A549 (cell line): ENCODE measurements around the gene TBC1D19. TPM values are rescaled to one million over a fixed set of nuclear protein-coding genes. Genes with fewer than 3 reads are reported as not detected.

Source experiments
- ATAC-seq, 2 experiments: fragments of 200-7000 bp in 1 of 2; fragments of >200 bp in 1 of 2; cut with Nextera tagmentation in 1 of 2; cut with Tn5 transposase in 1 of 2; 3 replicates each; pipeline versions ENCODE4 v1.8.0 to v1.9.1; 2018 to 2020; ENCODE audit warnings: mild to moderate bottlenecking in 1 of 2, moderate library complexity in 1 of 2
- CTCF ChIA-PET: fragments of 300-600 bp; sonication (Branson Sonifier 250); formaldehyde crosslinking; extraction: SDS; loops from one replicate; lab custom pipeline; 2021; ENCODE audit warnings: antibody characterized with exemption, inconsistent platforms; lab: Yijun Ruan, JAX
- POLR2A ChIA-PET: fragments of 350-600 bp; formaldehyde crosslinking; extraction: SDS; loops from one replicate; lab custom pipeline; 2021; ENCODE audit warnings: antibody characterized with exemption, inconsistent platforms; lab: Yijun Ruan, JAX
- DNase-seq, 2 experiments: peaks; one replicate each; pipeline versions ENCODE4 v3.0.0 to v3.0.0-alpha.2; 2011 to 2016; ENCODE audit warnings: low read depth in 1 of 2, low spot score in 1 of 2
- FAIRE-seq: peaks from 2 replicates; lab custom pipeline; 2011; peaks lifted over from hg19 to GRCh38; lab: Jason Lieb, UNC
- H3K27ac ChIP-seq, 2 experiments: fragments of >200 bp; sonication (Bioruptor Twin); formaldehyde crosslinking; 3 replicates each; pipeline ENCODE4 v1.5.1; 2016 to 2017
- H3K4me1 ChIP-seq: fragments of >200 bp; sonication (Bioruptor Twin); formaldehyde crosslinking; 3 replicates; pipeline ENCODE4 v1.6.1; 2016
- H3K4me2 ChIP-seq: fragments of >200 bp; sonication (Bioruptor Twin); formaldehyde crosslinking; 3 replicates; pipeline ENCODE4 v1.6.1; 2016
- H3K4me3 ChIP-seq: fragments of >200 bp; sonication (Bioruptor Twin); formaldehyde crosslinking; 3 replicates; pipeline ENCODE4 v1.5.1; 2016
- H3K9me3 ChIP-seq: fragments of >200 bp; sonication (Bioruptor Twin); formaldehyde crosslinking; 3 replicates; pipeline ENCODE4 v1.6.1; 2016
- ATOH8 ChIP-seq: fragments of 250-450 bp; sonication (Bioruptor Pico); IDR thresholded peaks from 2 replicates; pipeline ENCODE4 v1.5.0; 2020; ENCODE audit warnings: low read depth, mild to moderate bottlenecking, moderate library complexity
- CBX2 ChIP-seq: fragments of 200-600 bp; sonication (generic); IDR thresholded peaks from 2 replicates; pipeline ENCODE4 v1.6.1; 2016; ENCODE audit warnings: low read depth, mild to moderate bottlenecking, borderline replicate concordance
- CEBPB ChIP-seq, 2 experiments: fragments of >200 bp in 1 of 2; sonication (Bioruptor Twin) in 1 of 2; formaldehyde crosslinking in 1 of 2; IDR thresholded peaks; 2 replicates each; pipeline ENCODE4 v1.6.1; 2012 to 2016
- CHD4 ChIP-seq: fragments of 200-600 bp; sonication (generic); IDR thresholded peaks from 2 replicates; pipeline ENCODE4 v1.6.1; 2016; ENCODE audit warnings: antibody characterized with exemption, mild to moderate bottlenecking, borderline replicate concordance
- E2F6 ChIP-seq: IDR thresholded peaks from 2 replicates; pipeline ENCODE4 v1.6.1; 2012; ENCODE audit warnings: low read depth, borderline replicate concordance
- EHMT2 ChIP-seq: fragments of 200-600 bp; sonication (generic); IDR thresholded peaks from 2 replicates; pipeline ENCODE4 v1.6.1; 2016; ENCODE audit warnings: antibody characterized with exemption, low read depth, mild to moderate bottlenecking, moderate library complexity
- ESRRA ChIP-seq: fragments of 150-350 bp; IDR thresholded peaks from 2 replicates; pipeline ENCODE4 v1.6.1; 2014; ENCODE audit warnings: mild to moderate bottlenecking, low read length, borderline replicate concordance
- FOSB ChIP-seq: fragments of 250-450 bp; sonication (Bioruptor Pico); IDR thresholded peaks from 2 replicates; pipeline ENCODE4 v1.5.0; 2020; ENCODE audit warnings: mild to moderate bottlenecking, moderate library complexity
- FOXS1 ChIP-seq: fragments of 250-450 bp; sonication (Bioruptor Pico); IDR thresholded peaks from 2 replicates; pipeline ENCODE4 v1.5.0; 2020; ENCODE audit warnings: mild to moderate bottlenecking, moderate library complexity
- HES2 ChIP-seq: fragments of >200 bp; sonication (Bioruptor Twin); formaldehyde crosslinking; IDR thresholded peaks from 2 replicates; pipeline ENCODE4 v1.6.1; 2016
- HMGXB4 ChIP-seq: fragments of 250-450 bp; sonication (Bioruptor Pico); IDR thresholded peaks from 2 replicates; pipeline ENCODE4 v1.5.0; 2021; ENCODE audit warnings: mild to moderate bottlenecking, moderate library complexity, borderline replicate concordance
- HOXA7 ChIP-seq: fragments of 250-450 bp; sonication (Bioruptor Pico); IDR thresholded peaks from 2 replicates; pipeline ENCODE4 v1.5.0; 2020; ENCODE audit warnings: mild to moderate bottlenecking, moderate library complexity
- KDM1A ChIP-seq: fragments of 200-600 bp; sonication (generic); IDR thresholded peaks from 2 replicates; pipeline ENCODE4 v1.6.1; 2016; ENCODE audit warnings: low read depth, mild to moderate bottlenecking
- MAFK ChIP-seq: fragments of 450-650 bp; IDR thresholded peaks from 2 replicates; pipeline ENCODE4 v1.6.1; 2014; ENCODE audit not compliant: partially characterized antibody
- MAZ ChIP-seq: fragments of 150-350 bp; IDR thresholded peaks from 2 replicates; pipeline ENCODE4 v1.6.1; 2014; ENCODE audit warnings: antibody characterized with exemption, low read depth, low read length, borderline replicate concordance
- NFE2L2 ChIP-seq: fragments of 150-350 bp; conservative IDR thresholded peaks from 2 replicates; pipeline ENCODE4 v1.6.1; 2014; ENCODE audit warnings: low read length
- NPAS2 ChIP-seq: fragments of 250-450 bp; sonication (Bioruptor Pico); IDR thresholded peaks from 2 replicates; pipeline ENCODE4 v1.8.0; 2022; ENCODE audit warnings: mild to moderate bottlenecking, moderate library complexity, borderline replicate concordance
- POLR2A ChIP-seq: IDR thresholded peaks from 2 replicates; pipeline ENCODE4 v1.6.1; 2012; ENCODE audit warnings: mild to moderate bottlenecking, low read length
- RAD21 ChIP-seq, 2 experiments: fragments of >200 bp in 1 of 2; sonication (Bioruptor Twin) in 1 of 2; formaldehyde crosslinking in 1 of 2; IDR thresholded peaks in 1 of 2; conservative IDR thresholded peaks in 1 of 2; 2 replicates in 1 of 2; 3 replicates in 1 of 2; pipeline ENCODE4 v1.6.1; 2012 to 2018; ENCODE audit warnings: inconsistent platforms in 1 of 2
- RCOR1 ChIP-seq: fragments of 150-350 bp; IDR thresholded peaks from 2 replicates; pipeline ENCODE4 v1.6.1; 2014; ENCODE audit warnings: antibody characterized with exemption, low read length, low read depth
- RNF2 ChIP-seq: fragments of 200-600 bp; sonication (generic); IDR thresholded peaks from 2 replicates; pipeline ENCODE4 v1.6.1; 2016; ENCODE audit warnings: low read depth, mild to moderate bottlenecking, antibody characterized with exemption, moderate library complexity, borderline replicate concordance
- ZSCAN20 ChIP-seq: fragments of 250-450 bp; sonication (Bioruptor Pico); IDR thresholded peaks from 2 replicates; pipeline ENCODE4 v1.8.0; 2022; ENCODE audit warnings: mild to moderate bottlenecking, moderate library complexity
- WGBS: methylation state at CpG from one replicate; pipeline ENCODE4 v1.1.6; 2017; ENCODE audit errors: missing lambda C conversion rate; 5-methylcytosine and 5-hydroxymethylcytosine counted together
- polyA plus RNA-seq, 4 experiments: library from polyadenylated mRNA; depleted of rRNA in 3 of 4; stranded (reverse); fragments of >200 nt; fragmentation: RNase III in 1 of 4; extraction: RNeasy Plus Mini Kit Qiagen cat#74134 plus additional on column Dnase treatment in 1 of 4; gene quantifications; 2 replicates in 3 of 4; 3 replicates in 1 of 4; pipeline ENCODE4 v1.2.3, GENCODE V29; 2011 to 2017

TBC1D19 gene
- polyA plus RNA-seq, 2 of the 4 experiments (the other 2 are of a cell fraction) = 4.1 to 11.7 TPM

- TF ChIP-seq NFE2L2 = no peak
- TF ChIP-seq HOXA7 = no peak
- TF ChIP-seq RNF2 = no peak
- no peak for TF ChIP-seq EHMT2
- TF ChIP-seq E2F6 = no peak
- no peak for TF ChIP-seq HMGXB4 (CRISPR knock-in tag)
- no peak for TF ChIP-seq FOXS1 (CRISPR knock-in tag)
- no peak for TF ChIP-seq FOSB
- TF ChIP-seq RAD21 (conservative IDR thresholded peaks at IDR 0.05 in 1 of 2, IDR thresholded peaks at IDR 0.05 in 1 of 2) = no peak
- TF ChIP-seq NPAS2 = no peak
- no peak for TF ChIP-seq KDM1A
- TF ChIP-seq ZSCAN20 (CRISPR knock-in tag) = no peak
- TF ChIP-seq RCOR1 = no peak
- TF ChIP-seq CEBPB (IDR thresholded peaks at IDR 0.05) = no peak
- TF ChIP-seq MAZ = no peak
- TF ChIP-seq POLR2A = no peak
- TF ChIP-seq CBX2 = no peak
- no peak overlapping the region for H3K27ac ChIP-seq
- no peak for FAIRE-seq
- no peak for ATAC-seq
- no peak overlapping the region for H3K4me3 ChIP-seq
- WGBS = 74% methylated on average over 3 of the region's 3 CpGs
- ChIA-PET CTCF (interaction anchor here (1.2 kb wide), 1 partner anchor 8 kb away, joined by 6 read pairs; no protein-coding TSS in a partner anchor), POLR2A (no interaction called here)
- no peaks in the 10 kb centered on the region for H3K9me3 ChIP-seq
- DNase-seq = no peak
- no peak overlapping the region for H3K4me2 ChIP-seq
- no peaks in the 10 kb centered on the region for H3K4me1 ChIP-seq
Observed at GRCh38 chr4:26729027-26729426, 145.1 kb downstream of the TBC1D19 start.

- WGBS = 0% methylated on average over 1 of the region's 1 CpG
- no peak overlapping the region for H3K27ac ChIP-seq
- no peak for ATAC-seq
- CTCF ChIA-PET = interaction anchor here (1.2 kb wide), 1 partner anchor 9 kb away, joined by 6 read pairs; no protein-coding TSS in a partner anchor
- POLR2A ChIA-PET = no interaction called here
- no peak overlapping the region for H3K4me2 ChIP-seq
- H3K4me3 ChIP-seq = no peak overlapping the region
- no peak for TF ChIP-seq ATOH8 (CRISPR knock-in tag)
- no peak for TF ChIP-seq MAFK
- TF ChIP-seq HES2 = no peak
- TF ChIP-seq ESRRA = no peak
- TF ChIP-seq, all 56 proteins: peak for 0
- DNase-seq (no peak), FAIRE-seq (no peak)
- no peaks in the 10 kb centered on the region for H3K9me3 ChIP-seq
- no peaks in the 10 kb centered on the region for H3K4me1 ChIP-seq
Observed at GRCh38 chr4:26729547-26729946, 145.7 kb downstream of the TBC1D19 start.

- H3K4me2 ChIP-seq = no peak overlapping the region
- H3K4me1 ChIP-seq = no peaks in the 10 kb centered on the region
- no peak overlapping the region for H3K4me3 ChIP-seq
- no peak overlapping the region for H3K27ac ChIP-seq
- TF ChIP-seq CHD4 = no peak
- no peaks in the 10 kb centered on the region for H3K9me3 ChIP-seq
- ChIA-PET POLR2A (no interaction called here), CTCF (no interaction called here)
- no peak for ATAC-seq
- WGBS = 96% methylated on average over 11 of the region's 11 CpGs
- no peak for FAIRE-seq
- DNase-seq = no peak
Observed at GRCh38 chr4:26731351-26732035, 147.6 kb downstream of the TBC1D19 start.
